ENCODE data around the gene CSN2.
"Not testable (repeated sequence)": the region's sequence is repeated elsewhere in the genome, so short reads cannot be mapped to it uniquely, and the experiment has no call there.

CSN2 gene, protein sequence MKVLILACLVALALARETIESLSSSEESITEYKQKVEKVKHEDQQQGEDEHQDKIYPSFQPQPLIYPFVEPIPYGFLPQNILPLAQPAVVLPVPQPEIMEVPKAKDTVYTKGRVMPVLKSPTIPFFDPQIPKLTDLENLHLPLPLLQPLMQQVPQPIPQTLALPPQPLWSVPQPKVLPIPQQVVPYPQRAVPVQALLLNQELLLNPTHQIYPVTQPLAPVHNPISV

GRCh38 chr4:69965628-69966027 lies at the start of gene CSN2:
TSS of gene CSN2 (minus strand) at chr4:69965728. CDS start at chr4:69960995, 4,733 bp downstream.
- DNase-seq: no peak

DNA sequence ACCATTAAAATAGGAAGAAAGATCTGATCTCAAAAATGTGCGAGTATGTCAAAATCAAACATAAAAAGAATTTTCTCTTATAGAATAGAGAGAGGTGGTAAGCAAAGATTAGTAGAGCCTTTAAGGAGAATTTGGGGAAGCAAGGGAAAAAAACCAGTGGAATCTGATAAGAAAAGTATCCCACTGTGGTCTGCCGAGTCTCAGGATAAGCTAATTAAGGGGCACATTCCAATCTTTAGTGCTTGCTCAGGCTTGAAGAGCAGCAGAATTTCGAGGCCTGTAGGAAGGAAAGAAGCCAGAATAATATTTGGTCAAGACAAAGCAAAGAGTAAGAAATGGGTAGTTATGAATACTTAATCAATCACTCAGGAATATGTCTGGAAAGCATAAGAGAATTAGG lies 43.2 kb upstream of the CSN2 start:
- no peak for DNase-seq

GRCh38 chr4:70002507-70002906 lies 37.0 kb upstream of the CSN2 start:
- DNase-seq: no peak

DNA sequence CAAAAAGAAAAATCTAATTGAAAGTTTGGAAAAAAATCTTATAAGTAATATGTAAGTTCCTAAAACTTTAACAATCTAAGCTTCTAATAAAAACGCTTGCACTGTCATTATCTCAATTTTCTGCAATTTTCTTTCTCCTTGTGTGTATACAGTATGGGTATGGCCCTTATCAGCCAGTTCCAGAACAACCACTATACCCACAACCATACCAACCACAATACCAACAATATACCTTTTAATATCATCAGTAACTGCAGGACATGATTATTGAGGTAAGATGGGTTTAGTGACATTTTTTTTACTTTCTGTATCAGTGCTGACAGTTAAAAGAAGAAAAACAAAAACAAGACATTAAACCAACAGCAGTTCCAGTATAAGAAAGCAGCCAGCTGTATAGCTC lies 35.2 kb upstream of the CSN2 start:
- DNase-seq: no peak

DNA sequence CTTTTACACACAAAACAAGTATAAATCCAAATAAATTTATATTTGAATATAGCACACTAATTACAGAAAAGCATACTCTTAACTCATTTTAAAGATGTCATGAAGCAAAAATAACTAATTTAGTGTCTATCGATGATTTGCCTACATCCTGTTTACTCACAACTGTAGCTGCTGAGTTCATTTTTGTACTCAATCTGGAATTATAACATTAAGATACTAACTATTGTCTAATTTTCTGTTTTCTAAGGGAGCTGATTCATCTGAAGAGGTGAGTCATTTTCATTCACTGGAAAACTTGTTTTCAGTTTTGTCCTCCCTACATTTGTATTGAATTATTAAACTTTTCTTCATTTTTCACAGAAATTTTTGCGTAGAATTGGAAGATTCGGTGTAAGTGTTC lies 33.9 kb upstream of the CSN2 start:
- no peak for DNase-seq

DNA sequence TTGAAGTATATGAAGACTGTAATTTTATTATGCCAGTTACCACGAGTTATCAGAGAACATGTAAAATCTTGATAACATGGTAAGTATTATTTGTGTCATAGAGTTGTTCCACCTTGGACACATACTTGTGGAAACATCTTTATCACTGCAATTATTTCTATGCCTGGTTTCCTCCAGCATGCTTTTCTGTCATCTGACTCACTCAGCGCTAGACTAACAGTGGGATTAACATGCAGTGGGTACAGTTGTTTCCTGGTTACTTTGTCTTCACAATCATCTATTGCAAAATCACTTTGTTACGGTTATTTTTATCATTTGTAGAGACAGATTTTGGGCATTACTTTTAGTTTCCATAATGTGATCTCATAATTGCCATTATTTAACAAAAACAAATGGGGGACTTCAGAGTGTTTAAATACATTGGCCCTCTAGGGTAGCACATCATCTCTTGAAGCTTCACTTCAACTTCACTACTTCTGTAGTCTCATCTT lies 30.0 kb upstream of the CSN2 start, which contains the start of gene STATH:
Gene STATH, plus strand, starts transcription at position 441 of the 491 bp plus-strand sequence. CDS start 2,472 bp downstream, outside the sequence.
- DNase-seq: no peak

DNA sequence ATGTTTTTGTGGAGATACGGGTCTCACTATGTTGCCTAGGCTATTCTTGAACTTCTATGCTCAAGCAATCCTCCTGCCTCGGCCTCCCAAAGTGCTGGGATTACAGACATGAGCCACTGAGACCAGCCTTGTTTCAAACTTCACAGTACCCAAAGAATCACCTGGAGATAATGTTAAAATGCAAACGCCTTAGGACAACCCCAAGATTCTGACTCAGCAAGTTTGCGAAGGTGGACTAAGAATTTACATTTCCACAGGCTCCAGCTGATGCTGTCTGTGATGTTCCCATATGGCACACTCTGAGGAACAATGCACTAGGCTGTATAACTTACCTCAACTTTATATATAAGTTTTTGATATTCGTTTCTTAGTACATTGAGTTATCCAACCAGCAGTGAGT lies 29.3 kb upstream of the CSN2 start:
- DNase-seq: no peak

- DNase-seq: no peak
These were observed 25.5 kb upstream of the CSN2 start for GRCh38 chr4:69991016-69991415.

- no peak for DNase-seq
These were observed 21.1 kb upstream of the CSN2 start for GRCh38 chr4:69986663-69987062.

- DNase-seq: no peak
These were observed 18.5 kb upstream of the CSN2 start for GRCh38 chr4:69984030-69984443.

- no peak for DNase-seq
These were observed 12.1 kb upstream of the CSN2 start for GRCh38 chr4:69977582-69977981.

DNA sequence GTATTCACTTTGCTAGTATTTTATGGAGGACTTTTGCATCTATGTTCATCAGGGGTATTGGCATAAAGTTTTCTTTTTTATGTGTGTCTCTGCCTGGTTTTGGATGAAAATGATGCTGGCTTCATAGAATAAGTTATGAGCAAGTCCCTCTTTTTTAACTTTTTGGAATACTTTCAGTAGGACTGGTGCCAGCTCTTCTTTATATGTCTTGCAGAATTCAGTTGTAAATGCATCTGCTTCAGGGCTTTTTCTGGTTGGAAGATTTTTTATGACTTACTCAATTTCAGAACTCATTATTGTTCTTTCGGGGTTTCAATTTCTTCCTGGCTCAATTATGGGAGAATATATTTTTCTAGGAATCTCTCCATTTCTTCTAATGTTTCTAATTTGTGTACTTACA lies 9.1 kb upstream of the CSN2 start:
- DNase-seq: no peak

GRCh38 chr4:69970071-69970470 lies 4.5 kb upstream of the CSN2 start:
- DNase-seq: no peak

- DNase-seq: no peak
These were observed 8.3 kb downstream of the CSN2 start for GRCh38 chr4:69957209-69957608.

- no peak for DNase-seq
These were observed 13.9 kb downstream of the CSN2 start for GRCh38 chr4:69951602-69952001.

DNA sequence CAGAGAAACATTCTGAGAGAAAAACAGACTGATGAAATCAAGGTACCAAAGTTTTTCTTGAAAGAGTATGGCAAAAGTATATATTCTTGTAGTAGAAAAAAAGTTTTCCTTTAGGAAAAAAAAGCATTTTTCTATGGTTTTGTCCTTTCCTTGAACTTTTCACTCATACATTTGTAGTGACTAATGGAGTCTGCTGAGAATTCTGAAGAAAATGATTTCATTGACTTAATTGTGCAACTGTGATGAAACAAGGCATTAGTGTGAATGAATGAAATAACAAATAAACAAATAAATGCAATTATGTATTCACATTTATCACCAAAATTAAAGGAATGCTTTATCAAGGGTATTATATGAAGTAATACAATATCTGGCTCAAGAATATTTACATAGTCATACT lies 29.0 kb downstream of the CSN2 start:
- DNase-seq: no peak

GRCh38 chr4:69934150-69934549 lies 31.4 kb downstream of the CSN2 start:
- no peak for DNase-seq

DNA sequence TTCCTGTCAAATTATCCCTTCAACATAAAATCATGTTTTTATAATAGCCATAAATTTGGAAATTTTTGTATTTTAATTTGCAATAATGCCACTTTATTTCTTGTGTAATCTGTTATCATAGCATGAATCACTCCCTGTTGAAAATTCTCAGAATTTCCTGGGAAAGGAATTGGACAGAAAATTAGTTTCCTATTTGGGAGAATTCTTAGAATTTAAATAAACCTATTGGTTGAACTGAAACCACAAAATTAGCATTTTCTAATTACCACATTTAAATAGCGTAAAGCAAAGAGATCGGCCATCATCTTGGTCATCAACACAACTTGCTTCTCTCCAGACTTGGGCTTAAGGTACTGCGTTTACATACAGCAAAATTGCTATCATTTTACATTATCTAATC lies 34.8 kb downstream of the CSN2 start, which contains the start of gene CSN1S1:
Gene CSN1S1, plus strand, starts transcription at position 301 of the 400 bp plus-strand sequence. CDS start 1,488 bp downstream, outside the sequence.
- DNase-seq: no peak

- DNase-seq: not testable (repeated sequence)
These were observed 41.6 kb downstream of the CSN2 start for GRCh38 chr4:69923782-69924410.

DNA sequence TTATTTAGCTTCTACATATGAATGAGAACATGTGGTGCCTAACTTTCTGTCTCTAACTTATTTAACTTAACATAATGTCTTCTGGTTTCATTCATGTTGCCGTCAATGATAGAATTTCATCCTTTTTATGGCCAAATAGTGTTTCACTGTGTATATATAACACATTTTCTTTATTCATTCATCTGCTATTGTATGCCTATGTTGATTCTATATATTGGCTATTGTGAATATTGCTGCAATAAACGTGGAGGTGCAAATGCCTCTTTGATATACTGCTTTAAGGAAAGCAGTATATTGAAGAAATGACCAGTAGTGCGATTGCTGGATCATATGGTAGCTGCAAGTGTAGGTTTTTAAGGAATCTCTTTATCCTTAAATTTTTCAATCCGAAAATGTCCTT lies 44.7 kb downstream of the CSN2 start:
- DNase-seq: no peak

DNA sequence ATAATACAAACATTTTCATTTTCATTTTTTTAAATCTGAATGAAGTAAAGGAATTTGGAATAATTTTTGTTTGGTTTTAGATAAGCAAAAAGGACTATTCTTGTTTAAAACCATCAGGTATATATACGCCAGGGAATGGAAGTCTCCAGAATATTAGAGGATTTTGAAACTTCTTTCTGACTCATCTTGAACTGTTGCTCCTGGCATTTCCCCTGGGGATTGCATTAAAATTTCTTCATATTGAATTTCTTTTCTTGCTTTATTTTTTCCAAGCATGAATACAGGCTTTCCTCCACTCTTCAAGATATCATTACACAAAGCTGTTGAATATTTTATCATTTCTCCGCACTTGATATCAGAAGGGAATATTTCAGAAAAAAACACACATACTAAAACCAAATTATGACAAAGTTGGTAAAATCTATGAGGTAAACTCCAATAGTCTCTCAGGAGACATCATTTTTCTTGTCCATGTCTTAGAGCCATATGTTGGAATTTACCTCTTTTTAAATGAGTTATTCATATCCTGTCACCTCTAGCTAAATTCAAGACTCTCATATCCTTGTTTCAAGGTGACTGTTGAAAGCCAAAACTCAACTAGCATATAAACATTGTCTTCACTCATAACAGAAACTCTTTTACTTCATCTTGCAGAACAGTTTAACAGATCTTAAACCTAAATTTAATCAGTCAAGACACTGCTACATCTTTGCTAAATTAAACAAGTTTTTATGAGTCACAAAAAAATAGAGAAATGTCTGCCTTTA lies 55.3 kb downstream of the CSN2 start:
- DNase-seq: no peak

DNA sequence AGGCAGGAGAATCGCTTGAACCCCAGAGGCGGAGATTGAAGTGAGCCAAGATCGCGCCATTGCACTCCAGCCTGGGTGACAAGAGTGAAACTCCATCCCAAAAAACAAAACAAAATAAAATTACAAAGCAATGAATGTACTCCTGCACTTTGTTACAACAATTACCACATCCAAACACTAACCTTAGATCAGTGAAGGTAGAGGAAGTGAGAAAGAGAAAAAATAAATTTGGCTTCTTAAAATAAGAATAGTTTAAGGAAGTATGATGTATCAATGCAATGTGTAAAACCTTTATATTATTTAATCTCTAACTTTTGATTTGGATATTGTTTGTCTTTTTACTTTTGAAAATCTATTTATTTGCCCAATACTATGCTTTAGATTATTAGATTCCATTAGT lies 56.3 kb downstream of the CSN2 start:
- no peak for DNase-seq

GRCh38 chr4:69907151-69907550 lies 58.4 kb downstream of the CSN2 start:
- no peak for DNase-seq

Data from inflammatory macrophage treated with lipopolysaccharide for 4 hours (primary cell).